Activated naive CD8-positive, alpha-beta T cell (primary cell): ENCODE results near the gene HEMK1.

ENCODE experiments used
- H3K27ac Mint-ChIP-seq: one replicate; pipeline ENCODE4 v1.8.0; 2021; ENCODE audit warnings: mixed read lengths
- H3K27me3 Mint-ChIP-seq: one replicate; pipeline ENCODE4 v1.8.0; 2021; ENCODE audit warnings: mixed read lengths
- H3K36me3 Mint-ChIP-seq: one replicate; pipeline ENCODE4 v1.8.0; 2021; ENCODE audit warnings: mixed read lengths
- H3K4me1 Mint-ChIP-seq: one replicate; pipeline ENCODE4 v1.8.0; 2021; ENCODE audit warnings: low read depth, mixed read lengths
- H3K4me3 Mint-ChIP-seq: one replicate; pipeline ENCODE4 v1.8.0; 2021; ENCODE audit warnings: mild to moderate bottlenecking, mixed read lengths
- H3K9me3 Mint-ChIP-seq: one replicate; pipeline ENCODE4 v1.8.0; 2021; ENCODE audit warnings: low read depth, mixed read lengths

The HEMK1 gene

DNA sequence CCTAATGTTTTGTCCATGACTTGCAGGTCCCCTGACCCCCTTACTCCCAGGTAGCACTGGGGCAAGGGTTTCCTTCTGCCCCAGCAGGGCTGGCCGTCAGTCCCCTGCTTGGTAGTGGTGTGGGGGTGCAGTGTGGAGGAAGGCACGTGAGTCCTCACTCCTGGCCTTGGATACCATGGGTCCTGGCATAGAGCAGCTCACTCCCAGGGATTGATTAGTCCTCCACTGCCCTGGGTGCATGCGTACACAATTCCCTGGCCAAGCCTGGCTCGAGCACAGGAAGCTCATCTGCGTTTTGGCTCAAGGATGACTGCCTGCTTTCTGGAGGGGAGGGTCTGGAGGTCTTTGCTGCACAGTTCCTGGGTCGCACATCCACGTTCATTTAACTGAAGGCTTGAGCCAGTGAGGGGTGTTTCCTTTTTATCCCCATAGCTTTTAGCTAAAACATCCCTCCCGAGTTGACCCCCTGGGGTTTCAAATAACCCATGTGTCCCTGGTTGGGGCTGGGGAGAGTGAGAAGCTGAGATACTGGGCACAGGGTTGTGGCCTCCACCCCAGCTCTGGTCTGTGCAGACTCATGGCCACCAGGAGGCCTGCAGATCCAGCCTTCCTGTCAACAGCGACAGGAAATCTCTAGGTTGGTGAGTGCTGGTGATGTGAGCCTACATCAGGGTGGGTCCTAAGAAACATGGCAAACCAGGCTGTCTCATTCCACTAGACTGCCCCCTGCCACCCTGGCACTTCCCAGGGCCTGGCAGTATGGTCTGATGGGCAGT, 11.5 kb downstream of the HEMK1 start:
- Mint-ChIP-seq H3K9me3 (no peaks in the 10 kb centered on the region), H3K36me3 (peaks cover 17% of the 10 kb centered on the region), H3K4me1 (peaks cover 65% of the 10 kb centered on the region), H3K27ac (peak overlapping the region; percentile 81), H3K27me3 (no peaks in the 10 kb centered on the region), H3K4me3 (no peak overlapping the region)

DNA sequence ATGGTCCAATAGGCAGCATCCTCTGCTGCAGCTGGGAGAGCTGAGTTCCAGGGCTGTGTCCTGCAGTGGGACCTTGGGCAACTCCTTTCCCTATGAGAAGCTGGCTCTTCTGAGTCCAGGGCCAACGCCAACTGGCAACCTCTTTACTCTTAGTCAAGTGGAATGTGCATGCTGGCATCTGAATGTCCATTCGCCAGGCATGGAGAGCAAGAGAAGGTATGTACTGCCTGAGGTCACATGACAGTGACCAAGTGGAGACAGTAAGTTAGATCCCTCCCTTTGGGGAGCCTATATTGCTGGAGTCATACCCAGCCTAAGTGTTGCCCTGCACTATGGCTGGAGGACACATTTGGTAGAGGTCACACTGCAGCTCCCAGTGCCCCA, 12.1 kb downstream of the HEMK1 start:
- no peaks in the 10 kb centered on the region for H3K9me3 Mint-ChIP-seq
- no peak overlapping the region for H3K4me3 Mint-ChIP-seq
- peaks cover 17% of the 10 kb centered on the region for H3K36me3 Mint-ChIP-seq
- peak overlapping the region; percentile 81 for H3K27ac Mint-ChIP-seq
- H3K27me3 Mint-ChIP-seq, result no peaks in the 10 kb centered on the region
- H3K4me1 Mint-ChIP-seq, result peaks cover 63% of the 10 kb centered on the region

DNA sequence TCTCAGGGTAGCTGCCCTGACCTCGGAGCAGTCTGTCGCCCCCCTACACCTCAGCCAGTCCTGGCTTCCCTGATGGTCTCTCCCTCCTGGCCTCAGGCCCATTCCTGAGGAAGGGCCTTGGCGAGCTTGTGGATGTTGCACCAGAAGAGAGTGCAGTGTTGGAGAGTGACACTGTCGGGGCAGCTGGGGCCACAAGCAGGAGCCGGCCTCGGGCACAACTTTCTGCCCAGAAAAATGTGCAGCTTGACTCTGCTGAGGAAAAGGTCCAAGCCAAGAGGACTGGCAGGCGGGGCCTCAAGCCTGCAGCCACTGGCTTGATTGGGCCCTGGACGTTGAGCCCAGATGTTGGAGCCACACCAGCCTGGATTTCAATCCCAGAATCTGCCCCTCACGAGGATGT, 12.8 kb downstream of the HEMK1 start:
- H3K4me3 Mint-ChIP-seq, result no peak overlapping the region
- H3K4me1 Mint-ChIP-seq, result peaks cover 66% of the 10 kb centered on the region
- no peaks in the 10 kb centered on the region for H3K9me3 Mint-ChIP-seq
- H3K27me3 Mint-ChIP-seq, result no peaks in the 10 kb centered on the region
- H3K36me3 Mint-ChIP-seq, result peaks cover 17% of the 10 kb centered on the region
- peak overlapping the region; percentile 72 for H3K27ac Mint-ChIP-seq

DNA sequence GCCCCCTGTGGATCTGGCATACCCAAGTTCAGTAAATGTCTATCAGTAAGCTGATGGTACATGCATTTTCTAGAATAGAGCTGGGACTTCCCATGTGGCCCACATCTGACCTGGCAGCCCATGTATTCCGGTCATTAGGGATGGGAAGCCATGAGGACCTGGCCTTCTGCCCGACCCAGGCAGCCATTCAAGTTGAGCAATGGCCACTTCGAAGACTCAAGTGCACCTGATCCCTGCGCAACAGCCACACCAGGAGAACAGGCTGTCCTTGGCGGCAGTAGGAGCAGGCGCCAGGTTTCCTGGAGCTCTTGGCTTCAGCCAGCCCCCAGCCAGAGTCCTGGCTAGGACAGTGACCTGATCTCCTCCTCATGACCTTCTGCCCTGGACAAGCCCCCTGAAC, 14.6 kb downstream of the HEMK1 start:
- Mint-ChIP-seq H3K4me1 (peaks cover 78% of the 10 kb centered on the region), H3K36me3 (peaks cover 17% of the 10 kb centered on the region), H3K9me3 (no peaks in the 10 kb centered on the region), H3K27me3 (no peaks in the 10 kb centered on the region), H3K4me3 (no peak overlapping the region), H3K27ac (peak overlapping the region; percentile 99)

DNA sequence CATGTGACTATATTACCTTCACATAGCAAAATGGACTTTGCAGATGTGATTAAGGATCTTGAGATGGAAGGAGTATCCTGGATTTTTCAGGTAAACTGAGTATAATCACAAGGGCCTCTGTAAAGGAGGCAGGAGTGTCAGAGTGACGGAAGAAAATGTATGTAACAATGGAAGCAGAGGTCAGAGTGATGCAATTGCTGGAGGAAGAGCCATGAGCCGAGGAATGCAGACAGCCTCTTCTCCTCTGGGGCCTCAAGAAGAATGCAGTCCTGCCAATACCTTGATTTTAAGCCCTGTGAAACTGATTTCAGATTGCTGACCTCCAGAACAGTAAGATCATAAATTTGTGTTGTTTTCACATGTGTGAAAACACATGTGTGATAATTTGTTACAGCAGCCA, 15.1 kb downstream of the HEMK1 start:
- peaks cover 15% of the 10 kb centered on the region for H3K36me3 Mint-ChIP-seq
- no peaks in the 10 kb centered on the region for H3K27me3 Mint-ChIP-seq
- H3K4me3 Mint-ChIP-seq, result no peak overlapping the region
- H3K9me3 Mint-ChIP-seq, result no peaks in the 10 kb centered on the region
- H3K4me1 Mint-ChIP-seq, result peaks cover 80% of the 10 kb centered on the region
- H3K27ac Mint-ChIP-seq, result peak overlapping the region; percentile 99

DNA sequence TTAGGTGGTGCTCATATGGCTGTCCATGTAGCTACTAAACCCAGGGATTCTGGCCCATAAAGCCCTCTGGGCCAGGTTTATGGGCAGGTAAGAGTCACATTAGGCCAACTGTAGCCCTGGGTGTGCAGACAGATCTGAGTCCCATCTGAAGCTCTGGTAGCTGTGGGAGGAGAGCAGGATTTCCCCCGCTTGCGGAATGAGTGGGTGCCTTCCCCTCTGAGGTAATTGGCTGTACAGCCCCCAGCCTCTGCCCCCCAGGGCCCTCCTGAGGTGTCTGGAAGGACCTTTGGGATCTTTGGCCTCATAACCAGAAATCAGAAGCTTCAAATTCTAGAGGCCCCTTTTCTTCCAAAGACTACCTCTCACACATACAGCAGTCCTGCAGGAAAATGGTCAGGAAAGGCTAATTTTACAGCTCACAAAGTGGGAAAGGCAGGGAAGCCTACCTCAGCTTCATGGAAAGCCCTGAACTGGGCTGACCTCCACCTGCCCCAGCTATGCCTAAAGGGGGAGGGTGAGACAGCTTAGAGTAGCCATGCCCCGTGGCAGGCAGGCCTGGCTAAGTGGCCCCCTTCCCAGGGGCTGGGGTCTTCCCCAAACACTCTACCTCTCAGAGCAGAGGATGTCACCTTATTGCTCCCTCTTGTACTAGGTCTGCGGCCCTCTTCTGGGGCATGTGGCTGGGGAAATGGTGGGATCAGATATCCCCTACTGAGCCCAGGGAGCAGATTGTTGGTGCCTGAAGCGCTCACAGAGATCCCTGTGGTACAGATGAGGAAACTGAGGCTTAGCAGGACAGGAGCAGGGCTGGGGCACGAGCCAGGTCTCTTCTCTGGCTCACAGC, 16.8 kb downstream of the HEMK1 start:
- Mint-ChIP-seq H3K27ac (peak overlapping the region; percentile 99), H3K9me3 (no peaks in the 10 kb centered on the region), H3K36me3 (peaks cover 15% of the 10 kb centered on the region), H3K4me1 (peaks cover 83% of the 10 kb centered on the region), H3K27me3 (no peaks in the 10 kb centered on the region), H3K4me3 (peak overlapping the region; percentile 25)

DNA sequence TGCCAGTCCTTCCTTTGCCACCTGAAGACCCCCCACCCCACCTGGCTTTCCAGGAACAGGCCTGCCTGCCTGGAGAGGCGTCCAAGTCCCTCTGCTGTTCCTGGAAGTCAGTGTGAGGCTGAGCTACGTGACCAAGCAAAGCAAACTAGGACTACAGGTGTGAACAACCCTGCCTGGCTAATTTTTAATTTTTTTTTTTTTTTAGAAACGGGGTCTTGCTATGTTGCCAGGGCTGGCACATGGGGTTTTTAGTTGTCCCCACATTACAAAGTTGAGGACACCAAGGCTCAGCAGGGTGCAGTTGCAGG, 17.4 kb downstream of the HEMK1 start:
- H3K4me1 Mint-ChIP-seq, result peaks cover 82% of the 10 kb centered on the region
- no peaks in the 10 kb centered on the region for H3K27me3 Mint-ChIP-seq
- H3K4me3 Mint-ChIP-seq, result no peak overlapping the region
- peak overlapping the region; percentile 99 for H3K27ac Mint-ChIP-seq
- no peaks in the 10 kb centered on the region for H3K9me3 Mint-ChIP-seq
- peaks cover 12% of the 10 kb centered on the region for H3K36me3 Mint-ChIP-seq

DNA sequence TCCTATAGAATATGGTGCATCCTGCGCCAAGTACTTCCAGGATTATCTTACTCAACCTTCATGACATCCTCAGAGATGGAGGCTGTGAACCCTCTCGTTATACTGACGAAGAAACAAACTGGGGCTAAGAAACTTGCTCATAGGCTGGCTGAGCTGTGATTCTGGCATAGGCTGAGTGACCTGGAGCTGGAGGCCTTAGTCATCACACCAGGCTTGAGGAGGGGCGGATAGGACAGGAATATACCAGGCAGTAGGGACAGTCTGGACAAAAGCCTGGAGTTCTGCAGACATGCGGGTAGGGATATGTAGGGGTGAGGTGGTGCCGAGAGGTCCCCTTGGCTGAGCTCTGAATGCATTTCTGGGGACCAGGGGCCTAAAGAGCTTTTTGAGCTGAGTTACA, 18.1 kb downstream of the HEMK1 start:
- Mint-ChIP-seq H3K27me3 (no peaks in the 10 kb centered on the region), H3K9me3 (no peaks in the 10 kb centered on the region), H3K36me3 (peaks cover 12% of the 10 kb centered on the region), H3K4me3 (peak overlapping the region; percentile 63), H3K27ac (peak overlapping the region; percentile 99), H3K4me1 (peaks cover 82% of the 10 kb centered on the region)

DNA sequence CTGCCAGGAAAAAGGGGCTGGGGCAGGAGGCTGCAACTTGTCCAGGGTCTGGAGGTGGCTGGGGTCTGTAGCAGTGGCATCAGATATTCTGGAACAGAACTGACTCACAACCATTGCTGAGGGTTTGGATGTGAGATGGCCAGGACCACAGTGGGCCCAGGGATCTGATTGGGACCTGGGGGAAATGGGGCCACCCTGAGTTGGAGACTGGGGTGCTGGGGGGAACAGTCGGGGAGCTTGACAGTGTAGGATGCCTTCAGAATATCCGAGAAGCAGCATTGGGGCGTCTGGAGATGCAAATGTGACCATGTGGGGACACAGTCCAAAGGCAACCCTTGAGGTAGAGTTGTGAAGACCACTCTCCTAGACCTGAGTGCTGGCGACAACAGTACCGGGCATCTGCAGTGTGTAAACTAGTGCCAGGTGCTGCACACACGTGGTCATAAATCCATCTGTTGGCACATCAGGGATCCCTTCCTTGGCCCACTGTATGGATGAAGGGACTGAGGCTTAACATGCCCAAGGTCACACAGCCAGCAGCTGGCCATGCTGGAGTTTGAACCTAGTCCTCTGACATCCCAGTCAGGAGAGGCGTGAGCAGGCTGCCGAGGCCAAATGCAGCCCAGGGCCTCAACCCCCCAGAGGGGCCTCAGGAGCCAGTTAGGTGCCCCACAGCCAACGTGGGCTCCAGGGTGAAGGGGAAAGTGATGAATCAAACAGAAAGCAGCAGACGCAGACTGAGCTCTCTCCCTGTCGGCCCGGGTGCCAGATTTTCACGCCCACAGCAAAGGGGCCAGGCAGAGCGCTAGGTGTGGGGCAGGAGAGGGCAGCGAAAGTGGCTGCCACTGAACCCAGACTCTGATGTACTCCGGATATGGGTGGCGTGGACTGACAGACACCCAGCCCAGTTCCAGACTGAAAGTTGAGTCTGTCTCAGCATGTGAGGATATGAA, 18.8 kb downstream of the HEMK1 start:
- peaks cover 12% of the 10 kb centered on the region for H3K36me3 Mint-ChIP-seq
- peak overlapping the region; percentile 99 for H3K27ac Mint-ChIP-seq
- H3K27me3 Mint-ChIP-seq, result no peaks in the 10 kb centered on the region
- H3K4me1 Mint-ChIP-seq, result peaks cover 84% of the 10 kb centered on the region
- peak overlapping the region; percentile 63 for H3K4me3 Mint-ChIP-seq
- no peaks in the 10 kb centered on the region for H3K9me3 Mint-ChIP-seq

DNA sequence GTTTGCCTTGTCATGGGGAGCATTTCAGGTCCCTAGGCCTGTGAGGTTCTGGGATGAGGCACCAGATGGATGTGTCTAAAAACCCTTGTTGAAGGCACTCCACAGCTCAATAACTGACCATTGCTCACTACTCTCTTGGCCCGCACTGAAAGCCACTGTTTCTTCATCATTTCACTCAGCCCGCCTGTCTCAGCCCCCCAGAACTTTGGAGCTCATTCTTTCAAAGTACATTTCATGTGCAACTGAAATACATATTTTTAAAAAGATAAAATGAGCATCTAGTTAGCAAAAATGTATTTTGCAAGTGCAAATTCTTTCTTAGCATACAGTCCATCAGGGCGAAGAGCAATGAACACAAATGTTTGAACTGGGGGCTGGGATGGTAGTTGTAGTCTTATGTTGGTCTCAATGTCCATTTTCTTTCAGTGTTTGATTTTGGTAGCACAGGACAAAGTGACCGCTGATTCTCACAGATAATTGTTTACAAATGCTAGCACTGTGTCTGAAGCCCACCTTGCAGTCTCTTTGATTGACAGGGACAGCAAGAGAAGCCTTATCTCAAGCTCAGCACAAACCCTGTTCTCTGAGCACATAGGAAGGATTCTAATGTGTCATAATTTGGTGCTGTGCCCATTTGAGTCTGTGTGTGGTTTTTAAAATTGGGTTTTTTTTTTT, 19.6 kb downstream of the HEMK1 start:
- Mint-ChIP-seq H3K4me1 (peaks cover 86% of the 10 kb centered on the region), H3K27ac (peak overlapping the region; percentile 99), H3K27me3 (no peaks in the 10 kb centered on the region), H3K4me3 (peak overlapping the region; percentile 63), H3K36me3 (peaks cover 9% of the 10 kb centered on the region), H3K9me3 (no peaks in the 10 kb centered on the region)

DNA sequence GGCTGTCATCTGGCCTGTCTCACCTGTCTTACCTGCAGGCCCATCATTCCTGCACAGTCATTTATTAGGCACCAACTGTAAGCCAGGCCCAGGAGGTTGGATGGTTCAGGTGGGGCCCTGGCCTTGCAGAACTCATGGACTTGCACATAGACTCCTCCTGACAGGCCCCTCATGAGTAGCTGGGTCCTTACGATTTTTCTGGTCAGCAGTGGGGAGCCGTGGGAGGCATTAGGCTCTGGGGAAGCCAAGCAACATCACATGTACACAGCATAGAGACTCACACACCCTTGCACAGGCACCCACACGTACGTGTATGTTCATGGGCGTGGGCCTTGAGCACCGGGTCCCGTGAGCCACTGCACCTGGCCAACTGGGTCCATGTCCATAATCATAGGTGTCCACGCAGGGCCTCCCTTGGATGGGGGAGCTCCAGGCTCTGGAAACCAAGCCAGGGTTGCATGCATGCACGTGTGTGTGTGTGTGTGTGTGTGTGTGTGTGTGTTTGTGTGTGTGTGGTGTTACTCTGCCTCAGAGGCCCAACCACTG, 21.9 kb downstream of the HEMK1 start:
- H3K27ac Mint-ChIP-seq, result peak overlapping the region; percentile 99
- peak overlapping the region; percentile 72 for H3K4me3 Mint-ChIP-seq
- H3K36me3 Mint-ChIP-seq, result peaks cover 5% of the 10 kb centered on the region
- no peaks in the 10 kb centered on the region for H3K27me3 Mint-ChIP-seq
- peaks cover 90% of the 10 kb centered on the region for H3K4me1 Mint-ChIP-seq
- H3K9me3 Mint-ChIP-seq, result no peaks in the 10 kb centered on the region

DNA sequence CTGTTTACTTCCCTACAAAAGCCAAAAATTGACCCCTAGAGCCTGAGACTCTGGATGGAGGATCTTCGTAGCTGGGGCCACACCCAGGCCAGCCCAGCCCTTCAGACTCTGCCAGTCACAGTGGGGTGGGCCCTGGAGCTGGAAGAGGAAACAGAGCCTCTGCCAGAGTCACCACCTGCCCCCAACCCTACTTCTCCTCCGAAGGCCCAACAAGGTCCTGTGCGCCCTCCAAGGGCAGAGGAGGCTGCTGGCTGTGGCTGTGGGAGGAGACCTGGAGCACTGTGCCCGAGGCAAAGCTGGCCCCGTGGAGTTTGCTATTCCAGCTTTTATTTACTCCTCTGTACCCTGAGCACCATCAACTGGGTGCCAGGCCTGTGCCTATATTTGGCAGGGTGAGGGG, 23.2 kb downstream of the HEMK1 start:
- H3K27me3 Mint-ChIP-seq, result no peaks in the 10 kb centered on the region
- peaks cover 5% of the 10 kb centered on the region for H3K36me3 Mint-ChIP-seq
- H3K4me1 Mint-ChIP-seq, result peaks cover 77% of the 10 kb centered on the region
- H3K27ac Mint-ChIP-seq, result peak overlapping the region; percentile 99
- peak overlapping the region; percentile 67 for H3K4me3 Mint-ChIP-seq
- no peaks in the 10 kb centered on the region for H3K9me3 Mint-ChIP-seq

DNA sequence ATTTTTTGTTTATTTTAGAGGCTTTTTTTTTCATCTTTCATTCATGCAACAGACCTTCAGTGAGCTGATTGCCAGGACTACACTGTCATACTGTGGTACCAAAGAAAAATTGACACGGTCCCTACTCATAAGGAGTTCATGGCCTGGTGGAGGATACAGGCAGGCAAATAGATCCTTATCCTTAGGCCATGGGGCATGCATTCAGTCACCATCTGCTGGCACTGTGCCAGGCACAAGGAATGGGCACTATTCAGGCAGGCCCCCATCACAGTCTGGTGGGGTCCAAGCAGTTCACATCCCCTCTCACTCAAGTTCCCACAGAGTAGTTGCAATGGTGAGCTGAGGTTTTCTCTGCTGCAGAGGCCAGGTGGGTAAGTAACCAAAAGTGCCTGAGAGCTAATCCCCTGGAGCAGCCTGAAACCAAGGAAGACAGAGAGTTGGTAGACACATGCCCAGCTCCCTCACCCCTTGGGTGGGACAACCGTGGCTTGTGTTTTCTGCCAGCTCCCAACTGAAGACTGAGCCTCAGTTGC, 25.0 kb downstream of the HEMK1 start:
- no peaks in the 10 kb centered on the region for H3K9me3 Mint-ChIP-seq
- H3K4me3 Mint-ChIP-seq, result peak overlapping the region; percentile 13
- peak overlapping the region; percentile 99 for H3K27ac Mint-ChIP-seq
- no peaks in the 10 kb centered on the region for H3K27me3 Mint-ChIP-seq
- peaks cover 2% of the 10 kb centered on the region for H3K36me3 Mint-ChIP-seq
- H3K4me1 Mint-ChIP-seq, result peaks cover 72% of the 10 kb centered on the region
